GM12801 (cell line): Measurements from ENCODE around the gene DTNBP1.

Source experiments
- TF ChIP-seq, protein P1 (sequence below): IDR thresholded peaks from one replicate; pipeline ENCODE4 v1.5.1; 2011; ENCODE audit warnings: control low read depth; ENCODE audit not compliant: insufficient read length; ENCODE audit errors: extremely low read depth

The DTNBP1 gene

DNA sequence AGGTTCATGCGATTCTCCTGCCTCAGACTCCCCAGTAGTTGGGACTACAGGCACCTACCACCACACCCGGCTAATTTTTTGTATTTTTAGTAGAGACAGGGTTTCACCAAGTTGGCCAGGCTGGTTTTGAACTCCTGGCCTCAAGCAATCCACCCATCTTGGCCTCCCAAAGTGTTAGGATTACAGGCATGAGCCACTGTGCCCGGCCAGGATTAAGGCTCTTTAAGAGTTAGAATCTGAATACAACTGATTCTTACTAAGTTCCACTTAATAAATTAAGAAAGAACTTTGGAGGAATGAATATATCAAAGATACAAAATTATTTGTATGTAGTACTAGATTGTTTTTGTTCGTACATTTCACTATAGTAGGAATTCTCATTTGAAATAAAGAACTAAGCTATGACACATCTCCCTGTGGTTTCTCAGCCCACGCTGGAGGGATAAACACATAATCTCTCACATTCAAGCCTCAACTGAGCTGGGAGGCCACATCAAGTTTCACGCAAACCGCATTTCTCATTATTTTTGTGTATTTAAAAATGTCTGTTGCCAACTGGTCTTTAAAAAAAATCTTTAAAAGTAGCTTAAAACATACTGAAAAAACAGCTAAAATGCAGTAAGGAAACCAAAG lies 34.2 kb downstream of the DTNBP1 start:
- TF ChIP-seq, protein P1, sequence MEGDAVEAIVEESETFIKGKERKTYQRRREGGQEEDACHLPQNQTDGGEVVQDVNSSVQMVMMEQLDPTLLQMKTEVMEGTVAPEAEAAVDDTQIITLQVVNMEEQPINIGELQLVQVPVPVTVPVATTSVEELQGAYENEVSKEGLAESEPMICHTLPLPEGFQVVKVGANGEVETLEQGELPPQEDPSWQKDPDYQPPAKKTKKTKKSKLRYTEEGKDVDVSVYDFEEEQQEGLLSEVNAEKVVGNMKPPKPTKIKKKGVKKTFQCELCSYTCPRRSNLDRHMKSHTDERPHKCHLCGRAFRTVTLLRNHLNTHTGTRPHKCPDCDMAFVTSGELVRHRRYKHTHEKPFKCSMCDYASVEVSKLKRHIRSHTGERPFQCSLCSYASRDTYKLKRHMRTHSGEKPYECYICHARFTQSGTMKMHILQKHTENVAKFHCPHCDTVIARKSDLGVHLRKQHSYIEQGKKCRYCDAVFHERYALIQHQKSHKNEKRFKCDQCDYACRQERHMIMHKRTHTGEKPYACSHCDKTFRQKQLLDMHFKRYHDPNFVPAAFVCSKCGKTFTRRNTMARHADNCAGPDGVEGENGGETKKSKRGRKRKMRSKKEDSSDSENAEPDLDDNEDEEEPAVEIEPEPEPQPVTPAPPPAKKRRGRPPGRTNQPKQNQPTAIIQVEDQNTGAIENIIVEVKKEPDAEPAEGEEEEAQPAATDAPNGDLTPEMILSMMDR = no peak

DNA sequence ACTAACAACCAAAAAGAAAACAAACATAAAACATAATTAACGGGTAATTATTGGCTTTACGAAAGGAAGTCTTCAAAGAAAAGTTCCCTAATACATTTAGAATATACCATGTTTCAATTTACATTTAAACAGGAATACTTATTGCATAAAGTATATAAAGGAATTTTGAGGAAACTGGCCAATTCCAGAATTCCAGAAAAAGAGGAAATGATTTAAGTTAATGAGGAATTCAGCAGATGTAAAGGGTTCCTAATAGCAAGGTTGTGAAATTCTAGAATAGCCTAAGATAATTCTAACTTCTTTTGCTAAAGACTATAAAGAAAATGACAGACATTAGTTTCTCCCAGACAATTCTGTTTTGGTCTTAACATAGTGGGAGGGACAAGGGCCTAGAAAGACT lies 35.0 kb downstream of the DTNBP1 start:
- TF ChIP-seq, protein P1 = no peak

DNA sequence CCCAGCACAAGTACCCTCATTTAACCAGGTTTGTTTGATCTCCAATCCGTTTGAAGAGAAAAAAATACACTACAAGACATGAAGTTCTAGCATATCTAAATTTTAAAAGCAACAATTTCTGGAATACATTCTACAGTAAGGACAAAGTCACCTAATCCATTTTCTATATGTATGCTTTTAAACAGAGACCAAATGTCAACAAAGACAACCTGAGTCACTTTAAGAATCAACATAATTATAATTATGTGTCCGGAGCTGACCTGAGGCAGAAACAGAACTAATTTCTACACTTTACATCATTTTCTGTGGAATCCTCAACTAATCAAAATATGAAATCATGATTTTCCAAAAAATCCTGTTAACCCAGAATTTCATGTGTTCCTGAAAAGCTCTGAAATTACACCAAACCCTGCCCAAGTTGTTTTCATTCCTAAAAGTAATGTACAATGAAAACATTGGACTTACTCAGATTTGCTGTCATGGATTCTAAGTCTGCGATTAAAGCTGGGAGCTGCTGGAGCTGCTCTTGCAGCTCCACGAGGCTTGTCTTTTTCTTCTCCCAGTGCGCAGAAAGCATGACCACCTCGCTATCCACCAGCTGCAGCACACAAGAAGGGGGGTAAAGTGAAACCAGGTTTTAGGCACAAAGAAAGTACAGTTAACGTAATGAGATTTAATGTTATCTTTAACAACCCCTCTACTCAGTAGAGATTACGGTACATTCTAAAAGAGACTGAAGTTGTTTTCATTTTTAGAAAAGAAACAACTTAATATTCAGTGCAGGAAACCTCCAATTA lies 35.8 kb downstream of the DTNBP1 start:
- TF ChIP-seq, protein P1 = no peak

DNA sequence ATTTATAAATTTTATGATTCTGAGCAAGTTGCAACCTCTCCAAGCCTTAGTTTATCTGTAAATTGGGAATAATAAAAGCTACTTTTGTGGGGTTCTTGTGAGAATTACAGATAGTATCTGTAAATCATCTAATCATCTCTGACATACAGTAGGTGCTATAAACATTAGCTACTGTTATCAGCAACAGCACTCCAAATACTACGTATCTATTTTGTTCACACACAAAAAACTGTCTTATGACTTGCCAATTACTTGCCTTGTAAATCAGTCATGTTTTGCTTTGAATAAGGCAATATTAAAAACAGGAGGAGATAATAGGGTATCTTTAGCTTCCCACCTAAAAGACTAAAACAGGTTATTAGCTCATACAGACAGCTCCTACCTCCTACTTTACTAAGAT lies 36.7 kb downstream of the DTNBP1 start:
- TF ChIP-seq, protein P1 = no peak

DNA sequence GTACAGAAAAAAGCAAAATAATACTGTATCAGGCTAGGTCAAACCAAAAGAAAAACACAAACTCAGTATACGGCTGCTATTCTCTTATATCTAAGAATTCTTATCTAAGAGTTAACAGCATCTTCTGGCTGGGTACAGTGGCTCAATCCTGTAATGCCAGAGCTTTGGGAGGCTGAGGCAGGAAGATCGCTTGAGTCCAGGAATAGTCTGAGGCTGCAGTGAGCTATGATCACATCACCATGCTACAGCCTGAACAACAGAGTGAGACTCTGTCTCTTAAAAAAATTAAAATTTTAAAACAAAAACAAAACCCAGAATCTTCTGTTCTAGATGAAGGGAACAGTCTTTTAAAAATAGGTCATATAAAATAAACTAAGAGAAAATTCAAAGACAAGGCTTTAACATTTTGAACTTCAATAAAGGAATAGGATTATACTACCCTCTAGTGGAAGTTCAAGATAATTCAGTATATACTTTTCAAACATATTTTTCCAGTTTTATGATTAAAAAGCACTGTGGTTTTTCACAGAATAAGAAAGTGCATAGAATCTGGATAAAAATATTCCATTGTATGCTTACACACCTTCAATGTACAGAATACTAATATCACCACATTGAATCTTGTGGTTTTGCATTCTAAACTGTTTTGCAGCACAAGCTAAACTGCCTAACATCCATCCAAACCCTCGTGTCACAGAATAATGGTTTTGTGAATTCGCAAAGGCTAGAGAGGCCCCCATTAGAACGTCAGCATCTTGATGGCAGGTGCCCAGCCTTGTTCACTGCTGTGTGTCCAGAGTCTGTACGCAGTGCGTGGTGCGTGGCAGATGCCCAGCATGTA lies 39.3 kb downstream of the DTNBP1 start:
- TF ChIP-seq, protein P1 = no peak

DNA sequence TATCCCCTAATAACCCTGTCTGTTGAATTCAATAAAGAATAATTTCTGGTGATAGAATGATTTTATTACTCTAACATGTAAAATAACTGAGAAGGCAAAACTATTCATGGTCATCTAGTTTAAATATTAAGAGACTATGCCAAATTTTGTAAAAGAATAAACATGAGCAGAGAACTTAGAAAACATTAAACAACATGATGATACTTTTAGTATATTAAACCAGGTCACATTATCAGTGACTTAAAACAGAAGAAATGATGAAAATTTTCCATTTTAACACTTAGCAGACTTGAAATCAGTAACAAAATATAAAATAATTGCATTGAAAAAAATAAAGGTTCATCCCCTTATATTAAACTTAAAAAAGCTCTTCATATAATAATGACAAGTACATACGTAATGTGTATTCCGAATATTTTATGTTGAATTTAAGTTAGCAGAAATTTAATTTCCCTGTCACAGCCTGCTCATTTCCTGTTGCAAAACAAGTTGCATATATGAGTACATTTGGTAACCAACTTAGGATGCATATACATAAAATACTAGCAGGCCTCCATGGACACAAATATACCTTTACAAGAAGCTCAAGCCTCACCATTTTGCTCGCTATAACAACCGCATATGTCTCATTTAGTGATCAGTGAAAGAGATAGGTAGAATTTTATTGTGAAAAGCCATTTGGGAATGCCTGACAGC lies 40.6 kb downstream of the DTNBP1 start:
- TF ChIP-seq, protein P1 = no peak
